ENCODE results near the gene CAMK2N2. TPM values are rescaled to one million over a fixed set of nuclear protein-coding genes. Genes with fewer than 3 reads are reported as not detected.

Gene CAMK2N2
- total and polyA plus RNA-seq, 2 experiments from 2014 or later: 0.11 TPM; not detected in 1

- no peak overlapping the region for H3K27ac ChIP-seq
- H3K9me2 ChIP-seq (ENCODE audit: insufficient read depth): no peaks in the 10 kb centered on the region
- no peaks in the 10 kb centered on the region for H3K79me2 ChIP-seq (ENCODE audit: insufficient read depth)
- no peak overlapping the region for H3K4me3 ChIP-seq
- DNase-seq: no peak
- no peaks in the 10 kb centered on the region for H3K27me3 ChIP-seq (replicated peaks; ENCODE audit: insufficient read depth)
- no peak overlapping the region for H3K9ac ChIP-seq
- no peaks in the 10 kb centered on the region for H4K20me1 ChIP-seq (ENCODE audit: insufficient read depth)
- no peaks in the 10 kb centered on the region for H3K9me3 ChIP-seq (ENCODE audit: low read depth)
- no peaks in the 10 kb centered on the region for H3K36me3 ChIP-seq (ENCODE audit: low read depth)
- WGBS, 2 experiments (ENCODE audit: low coverage in 1 of 2, low lambda C conversion rate in 2 of 2, missing lambda C conversion rate in 2 of 2): 85 to 88% methylated on average over 23 of the region's 23 CpGs
- in situ Hi-C loops (cut with MboI): loop anchor here (10.0 kb wide), 1 partner anchor 362 kb away; no protein-coding TSS in a partner anchor
- H3F3A ChIP-seq (ENCODE audit: insufficient read depth): peaks cover 6% of the 10 kb centered on the region; the same call in 1 of the 2 replicates
- H3K4me1 ChIP-seq (ENCODE audit: insufficient read depth): 0 out of 2 replicates have a peak, but pooled peaks cover 2% of the 10 kb centered on the region
- TF ChIP-seq EZH2 (IDR thresholded peaks at IDR 0.05; ENCODE audit: insufficient read depth, poor library complexity, severe bottlenecking) (no peak), EZH2phosphoT487 (IDR thresholded peaks at IDR 0.05; ENCODE audit: insufficient read depth, low read depth) (no peak)
- H3K4me2 ChIP-seq (ENCODE audit: unreplicated experiment): no peak overlapping the region
- no peak overlapping the region for H2AFZ ChIP-seq
Observed at GRCh38 chr3:184257083-184257915, 4.1 kb downstream of the CAMK2N2 start.

- DNase-seq: peak; percentile 20
- H3K27ac ChIP-seq: no peak overlapping the region
- H3K4me2 ChIP-seq (ENCODE audit: unreplicated experiment): no peak overlapping the region
- no peak overlapping the region for H2AFZ ChIP-seq
- H3F3A ChIP-seq (ENCODE audit: insufficient read depth): peaks cover 3% of the 10 kb centered on the region; the same call in 1 of the 2 replicates
- H3K27me3 ChIP-seq (replicated peaks; ENCODE audit: insufficient read depth): no peaks in the 10 kb centered on the region
- H3K9ac ChIP-seq: no peak overlapping the region
- 0 out of 2 replicates have a peak, but pooled peaks cover 2% of the 10 kb centered on the region for H3K4me1 ChIP-seq (ENCODE audit: insufficient read depth)
- peaks cover 5% of the 10 kb centered on the region; the same call in 1 of the 2 replicates for H3K79me2 ChIP-seq (ENCODE audit: insufficient read depth)
- in situ Hi-C loops (cut with MboI): loop anchor here (10.0 kb wide), 1 partner anchor 361 kb away; no protein-coding TSS in a partner anchor
- no peaks in the 10 kb centered on the region for H3K9me3 ChIP-seq (ENCODE audit: low read depth)
- H3K36me3 ChIP-seq (ENCODE audit: low read depth): no peaks in the 10 kb centered on the region
- no peak for TF ChIP-seq EZH2phosphoT487 (IDR thresholded peaks at IDR 0.05; ENCODE audit: insufficient read depth, low read depth)
- H4K20me1 ChIP-seq (ENCODE audit: insufficient read depth): no peaks in the 10 kb centered on the region
- 82 to 88% methylated on average over 3 of the region's 3 CpGs for WGBS, 2 experiments (ENCODE audit: low coverage in 1 of 2, low lambda C conversion rate in 2 of 2, missing lambda C conversion rate in 2 of 2)
- no peak overlapping the region for H3K4me3 ChIP-seq
- no peaks in the 10 kb centered on the region for H3K9me2 ChIP-seq (ENCODE audit: insufficient read depth)
Observed at GRCh38 chr3:184255291-184256039, 5.9 kb downstream of the CAMK2N2 start.

DNA sequence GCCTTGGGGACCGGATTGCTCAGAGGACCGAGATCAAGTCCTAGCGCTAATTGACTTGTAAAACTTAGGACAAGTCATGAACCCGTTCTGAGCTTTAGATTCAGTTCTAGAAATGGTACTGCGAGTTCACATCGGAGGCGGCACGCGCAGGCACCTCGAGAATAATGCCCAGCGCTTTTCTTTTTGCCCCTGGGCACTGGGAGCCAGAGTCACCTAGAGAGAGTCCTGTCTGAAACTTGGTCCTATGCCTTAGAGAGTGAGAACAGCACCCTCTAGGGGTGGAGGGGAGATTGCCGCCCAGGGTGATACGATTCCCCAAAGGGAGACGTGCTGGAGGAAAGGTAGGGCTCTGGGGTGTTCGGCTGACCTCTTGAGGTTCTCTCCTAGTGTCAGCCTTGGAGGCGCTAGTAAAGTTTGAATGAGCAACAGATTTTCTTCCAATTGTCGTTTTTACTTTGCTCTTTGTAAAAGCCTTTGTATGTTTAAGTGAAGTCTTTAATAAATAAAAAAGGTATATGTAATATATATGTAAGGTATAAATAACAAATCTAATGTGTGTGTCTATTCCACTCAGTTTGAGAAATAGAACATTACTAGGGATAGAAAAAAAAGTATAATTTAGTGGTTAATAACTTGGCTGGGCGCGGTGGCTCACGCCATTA is 11.1 kb downstream of the CAMK2N2 start:
- Histone ChIP-seq H3K9me2 (ENCODE audit: insufficient read depth) (no peaks in the 10 kb centered on the region), H3K4me1 (ENCODE audit: insufficient read depth) (no peaks in the 10 kb centered on the region), H3K9ac (peak overlapping the region; percentile 72), H4K20me1 (ENCODE audit: insufficient read depth) (no peaks in the 10 kb centered on the region), H3K27ac (peak overlapping the region; percentile 10; the same call in 1 of the 2 replicates), H3K36me3 (ENCODE audit: low read depth) (no peaks in the 10 kb centered on the region), H3F3A (ENCODE audit: insufficient read depth) (peaks cover 8% of the 10 kb centered on the region), H3K4me2 (ENCODE audit: unreplicated experiment) (peak overlapping the region; percentile 100), H3K4me3 (peak overlapping the region; percentile 97), H2AFZ (peak overlapping the region; percentile 100), H3K27me3 (replicated peaks; ENCODE audit: insufficient read depth) (no peaks in the 10 kb centered on the region), H3K9me3 (ENCODE audit: low read depth) (no peaks in the 10 kb centered on the region), H3K79me2 (ENCODE audit: insufficient read depth) (peaks cover 35% of the 10 kb centered on the region)
- DNase-seq: peak; percentile 86
- 12 to 13% methylated on average over 20 of the region's 20 CpGs for WGBS, 2 experiments (ENCODE audit: low coverage in 1 of 2, low lambda C conversion rate in 2 of 2, missing lambda C conversion rate in 2 of 2)
- no peak for TF ChIP-seq EZH2phosphoT487 (IDR thresholded peaks at IDR 0.05; ENCODE audit: insufficient read depth, low read depth)
- no peak for TF ChIP-seq EZH2 (IDR thresholded peaks at IDR 0.05; ENCODE audit: insufficient read depth, poor library complexity, severe bottlenecking)
- in situ Hi-C loops (cut with MboI): loop anchor here (10.0 kb wide), 1 partner anchor 355 kb away; no protein-coding TSS in a partner anchor
